HEK293 (cell line): ENCODE data around the gene VPS26C.

Source experiments
- SETDB1 ChIP-seq: IDR thresholded peaks from one replicate; pipeline ENCODE4 v1.6.1; 2017; ENCODE audit warnings: mild to moderate bottlenecking, low read length, moderate library complexity, mixed read lengths; ENCODE audit not compliant: insufficient read length
- YY1 ChIP-seq: fragments of 450-650 bp; formaldehyde crosslinking; IDR thresholded peaks from 2 replicates; pipeline ENCODE4 v1.5.1; 2018; ENCODE audit warnings: missing biosample characterization, missing genetic modification characterization
- ZNF211 ChIP-seq: fragments of 450-650 bp; formaldehyde crosslinking; IDR thresholded peaks from 2 replicates; pipeline ENCODE4 v1.5.1; 2016; ENCODE audit warnings: low read depth, missing biosample characterization, missing genetic modification characterization
- ZNF24 ChIP-seq: fragments of 450-650 bp; formaldehyde crosslinking; IDR thresholded peaks from 2 replicates; pipeline ENCODE4 v1.5.1; 2016; ENCODE audit warnings: missing biosample characterization, missing genetic modification characterization
- ZNF660 ChIP-seq: fragments of 450-650 bp; IDR thresholded peaks from 2 replicates; pipeline ENCODE4 v1.5.1; 2018; ENCODE audit warnings: missing biosample characterization, mild to moderate bottlenecking, missing genetic modification characterization
- TF ChIP-seq, protein P1 (sequence below): fragments of 450-650 bp; formaldehyde crosslinking; IDR thresholded peaks from 2 replicates; pipeline ENCODE4 v1.5.1; 2016; ENCODE audit warnings: missing biosample characterization, missing genetic modification characterization

DNA sequence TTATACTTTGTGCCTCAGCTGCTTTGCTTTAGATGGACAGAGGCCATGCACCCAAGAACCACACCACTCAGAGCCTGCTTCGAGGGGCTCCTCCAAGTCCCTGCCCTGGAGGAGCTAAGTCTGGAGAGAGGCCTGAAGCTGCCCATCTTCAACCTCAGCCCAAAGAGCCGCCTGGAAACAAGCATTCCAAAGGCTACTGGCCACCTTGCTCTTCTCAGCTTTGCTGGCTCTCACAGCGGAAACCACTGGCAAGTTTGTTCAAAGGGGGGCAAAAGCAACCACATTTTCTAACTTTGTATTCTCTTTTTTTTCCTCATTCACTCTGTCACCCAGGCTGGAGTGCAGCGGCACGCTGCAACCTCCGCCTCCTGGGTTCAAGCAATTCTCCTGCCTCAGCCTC lies 23.2 kb downstream of the VPS26C start:
- TF ChIP-seq ZNF660 (tag by site-specific recombination): no peak
- TF ChIP-seq, protein P1, sequence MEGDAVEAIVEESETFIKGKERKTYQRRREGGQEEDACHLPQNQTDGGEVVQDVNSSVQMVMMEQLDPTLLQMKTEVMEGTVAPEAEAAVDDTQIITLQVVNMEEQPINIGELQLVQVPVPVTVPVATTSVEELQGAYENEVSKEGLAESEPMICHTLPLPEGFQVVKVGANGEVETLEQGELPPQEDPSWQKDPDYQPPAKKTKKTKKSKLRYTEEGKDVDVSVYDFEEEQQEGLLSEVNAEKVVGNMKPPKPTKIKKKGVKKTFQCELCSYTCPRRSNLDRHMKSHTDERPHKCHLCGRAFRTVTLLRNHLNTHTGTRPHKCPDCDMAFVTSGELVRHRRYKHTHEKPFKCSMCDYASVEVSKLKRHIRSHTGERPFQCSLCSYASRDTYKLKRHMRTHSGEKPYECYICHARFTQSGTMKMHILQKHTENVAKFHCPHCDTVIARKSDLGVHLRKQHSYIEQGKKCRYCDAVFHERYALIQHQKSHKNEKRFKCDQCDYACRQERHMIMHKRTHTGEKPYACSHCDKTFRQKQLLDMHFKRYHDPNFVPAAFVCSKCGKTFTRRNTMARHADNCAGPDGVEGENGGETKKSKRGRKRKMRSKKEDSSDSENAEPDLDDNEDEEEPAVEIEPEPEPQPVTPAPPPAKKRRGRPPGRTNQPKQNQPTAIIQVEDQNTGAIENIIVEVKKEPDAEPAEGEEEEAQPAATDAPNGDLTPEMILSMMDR (tag by site-specific recombination): no peak
- TF ChIP-seq SETDB1: no peak
- no peak for TF ChIP-seq YY1 (tag by site-specific recombination)
- no peak for TF ChIP-seq ZNF211
- no peak for TF ChIP-seq ZNF24 (tag by site-specific recombination)
